H1 (cell line): ENCODE measurements around the gene ASAP2. TPM values are rescaled to one million over a fixed set of nuclear protein-coding genes. Genes with fewer than 3 reads are reported as not detected.

ENCODE experiments used
- CBX8 ChIP-seq: fragments of 300-800, 300-1000 bp; sonication (generic); IDR thresholded peaks from 2 replicates; pipeline ENCODE4 v1.7.1; 2016; ENCODE audit warnings: low read depth, low read length, borderline replicate concordance
- KDM4A ChIP-seq: IDR thresholded peaks from one replicate; pipeline ENCODE4 v1.7.1; 2012; ENCODE audit warnings: low read depth, mild to moderate bottlenecking, moderate library complexity, low read length, inconsistent platforms; ENCODE audit not compliant: severe bottlenecking
- polyA plus RNA-seq, 7 experiments: library from polyadenylated mRNA; depleted of rRNA in 3 of 7; stranded (reverse) in 5 of 7; unstranded in 2 of 7; fragments of >200 nt in 5 of 7; fragments of 200-250 nt in 2 of 7; gene quantifications; 1 replicate in 5 of 7; 2 replicates in 1 of 7; 4 replicates in 1 of 7; pipeline versions ENCODE4 v1.2.1 to v1.2.3, GENCODE V29; 2011 to 2013; ENCODE audit warnings: missing spikeins in 2 of 7, mixed read lengths in 2 of 7
- total RNA-seq: library from RNA; stranded (reverse); fragmentation: NEBNext Ultra II Directional; extraction: Animal tissue kit (Norgen Biotek cat#: 25700); gene quantifications from 2 replicates; pipeline ENCODE4 v1.2.1, GENCODE V29; 2021

Gene ASAP2
- total and polyA plus RNA-seq, 2 of the 8 experiments (the other 6 are each of a cell fraction or from before 2014, with no cell fraction given) = 10.2 to 18.7 TPM

DNA sequence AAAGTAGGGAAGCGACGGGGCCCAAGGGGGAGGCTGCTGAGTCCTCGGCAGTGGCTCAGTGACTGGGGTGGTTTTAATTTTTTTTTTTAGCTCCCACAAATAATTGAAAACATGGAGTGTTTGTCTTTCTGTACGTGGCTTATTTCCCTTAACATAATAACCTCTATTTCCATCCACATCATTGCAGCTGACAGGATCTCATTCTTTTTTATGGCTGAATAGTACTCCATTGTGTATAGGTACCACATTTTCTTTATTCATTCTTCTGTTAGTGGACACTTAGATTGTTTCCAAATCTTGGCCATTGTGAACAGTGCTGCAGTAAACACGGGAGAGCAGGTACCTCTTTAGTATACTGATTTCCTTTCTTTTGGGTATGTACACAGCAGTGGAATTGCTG is 65.1 kb downstream of the ASAP2 start (continued):
- TF ChIP-seq KDM4A = no peak
- TF ChIP-seq CBX8 = no peak
- TF ChIP-seq, all 59 proteins: peak for 0
